CD4-positive, alpha-beta T cell treated with Interferon alpha-2 for 1 hour (primary cell): ENCODE measurements around the gene IL4.
A peak's percentile ranks its signal among the peaks of the same experiment; 100 is the strongest.

Experiments
- DNase-seq, 2 donors: peaks; one replicate each; pipeline ENCODE4 v3.0.0-alpha.2; 2020 to 2022

IL4 gene

GRCh38 chr5:132674671-132675506 is 1.1 kb downstream of the IL4 start:
- no peak for DNase-seq

GRCh38 chr5:132675936-132676689 is 2.3 kb downstream of the IL4 start:
- no peak for DNase-seq

DNA sequence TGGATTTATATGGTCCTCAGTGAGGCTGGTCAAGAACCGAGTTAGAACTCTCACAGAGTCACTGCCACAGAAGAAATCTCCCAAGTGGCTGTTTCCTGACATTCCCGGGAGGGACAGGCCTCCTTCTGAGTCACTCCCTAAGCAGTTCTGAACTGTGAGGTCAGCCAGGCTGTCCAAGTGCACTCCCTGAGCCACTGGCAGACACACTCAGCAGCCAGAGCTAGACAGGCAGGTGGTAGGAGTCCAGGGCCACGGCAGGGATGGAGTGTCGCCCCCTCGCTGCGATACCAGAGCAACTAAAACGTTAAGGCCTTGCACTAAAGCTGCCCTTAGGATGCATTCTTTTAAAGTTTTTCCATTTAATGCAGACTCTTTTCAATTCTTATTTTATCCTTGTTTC is 3.4 kb downstream of the IL4 start:
- no peak for DNase-seq

DNA sequence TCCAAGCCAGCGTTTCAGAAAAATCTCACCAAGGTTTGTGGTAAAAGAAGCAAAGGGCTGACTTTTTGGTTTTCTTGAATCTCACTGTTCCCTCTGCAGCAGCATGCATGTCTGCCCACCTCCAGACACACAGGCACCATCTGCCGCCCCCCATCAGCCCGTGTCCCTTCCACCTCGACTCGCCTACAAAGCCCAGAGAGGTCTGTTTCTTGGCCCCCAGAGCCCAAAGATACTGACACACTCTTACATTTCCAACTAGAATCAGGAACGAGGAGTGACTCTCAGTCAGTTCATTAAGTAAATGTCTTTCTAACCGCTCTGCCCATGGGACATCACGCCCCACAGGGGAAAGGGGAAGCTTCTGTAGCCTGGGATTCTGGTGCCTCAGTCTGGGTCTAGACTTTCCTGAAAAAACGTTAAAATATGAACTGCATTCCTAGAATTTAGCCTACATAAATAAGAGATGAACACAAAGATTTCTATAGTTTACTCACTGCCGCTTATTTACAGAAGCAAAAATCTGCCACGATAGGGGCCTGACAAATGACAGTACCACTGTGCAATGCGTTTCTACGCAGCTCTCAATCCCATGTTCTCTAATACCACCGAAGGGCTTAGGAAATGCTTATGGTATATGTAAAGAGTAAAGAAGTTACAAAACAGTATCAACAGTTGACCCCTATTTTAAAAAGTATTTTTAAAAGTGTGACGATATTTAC is 4.1 kb downstream of the IL4 start:
- no peak for DNase-seq

DNA sequence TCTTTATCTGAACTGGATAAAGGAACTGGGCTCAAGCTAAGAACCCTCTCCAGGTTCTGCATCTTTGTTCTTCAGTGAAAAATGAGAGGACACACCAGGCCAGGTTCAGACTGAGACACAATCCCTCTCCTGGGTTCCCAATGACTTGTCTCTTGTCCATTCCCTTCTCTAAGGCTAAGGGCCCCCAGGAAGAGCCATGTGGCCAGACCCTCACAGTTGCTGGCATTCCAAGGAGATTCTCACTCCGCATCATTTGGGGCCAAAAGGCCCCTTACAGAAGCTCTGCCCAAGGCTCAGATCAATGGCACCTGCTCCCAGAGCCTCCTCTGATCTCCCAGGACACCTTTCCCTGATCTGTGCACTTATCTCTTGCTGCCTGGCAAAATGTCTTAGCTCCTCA is 4.9 kb downstream of the IL4 start:
- no peak for DNase-seq

GRCh38 chr5:132679166-132679565 is 5.4 kb downstream of the IL4 start:
- DNase-seq = no peak

DNA sequence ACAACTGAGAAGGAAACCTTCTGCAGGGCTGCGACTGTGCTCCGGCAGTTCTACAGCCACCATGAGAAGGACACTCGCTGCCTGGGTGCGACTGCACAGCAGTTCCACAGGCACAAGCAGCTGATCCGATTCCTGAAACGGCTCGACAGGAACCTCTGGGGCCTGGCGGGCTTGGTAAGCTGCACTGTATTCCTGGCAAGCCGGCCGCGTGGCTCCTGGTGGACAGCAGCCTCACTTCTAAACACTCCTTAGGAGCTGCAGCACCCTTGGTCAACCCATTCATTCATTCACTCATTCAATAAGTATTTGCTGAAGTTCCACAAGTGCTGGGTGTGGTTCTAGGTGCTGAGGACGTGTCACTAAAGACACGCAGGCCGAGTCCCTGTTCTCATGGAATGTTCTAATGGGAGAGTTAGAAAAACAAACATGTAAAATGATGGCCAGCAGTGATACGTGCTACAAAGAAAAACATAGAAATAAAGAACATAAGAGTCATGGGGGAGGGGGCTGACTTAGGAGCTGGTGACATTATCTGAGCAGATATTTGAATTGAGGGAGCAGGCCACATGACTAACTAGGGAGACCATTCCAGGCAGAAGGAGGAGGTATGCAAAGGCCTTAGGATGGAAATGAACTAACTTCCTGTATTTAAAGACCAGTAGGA is 6.1 kb downstream of the IL4 start:
- DNase-seq = no peak

- DNase-seq = no peak
These were observed 7.1 kb downstream of the IL4 start for GRCh38 chr5:132680780-132681475.

DNA sequence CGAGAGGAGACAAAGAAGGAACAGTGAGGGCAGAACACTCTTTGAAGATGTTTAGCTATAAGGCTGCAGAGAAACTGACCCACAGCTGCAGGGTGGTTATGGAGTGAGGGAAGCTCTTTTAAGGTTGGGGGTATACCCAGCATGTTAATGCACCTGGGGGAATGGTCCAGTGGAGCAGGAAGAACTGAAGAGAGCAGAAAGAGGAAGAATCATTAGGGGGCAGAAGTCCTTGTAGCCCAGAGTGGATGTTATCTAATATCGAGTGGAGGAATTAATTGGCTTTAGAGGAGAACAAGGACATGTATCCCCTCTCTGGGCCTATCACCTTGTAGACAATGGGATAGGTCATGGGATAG is 7.7 kb downstream of the IL4 start:
- DNase-seq = no peak

- DNase-seq = no peak
These were observed 8.2 kb downstream of the IL4 start for GRCh38 chr5:132681983-132682382.

- no peak for DNase-seq
These were observed 10.7 kb downstream of the IL4 start for GRCh38 chr5:132684491-132684890.

DNA sequence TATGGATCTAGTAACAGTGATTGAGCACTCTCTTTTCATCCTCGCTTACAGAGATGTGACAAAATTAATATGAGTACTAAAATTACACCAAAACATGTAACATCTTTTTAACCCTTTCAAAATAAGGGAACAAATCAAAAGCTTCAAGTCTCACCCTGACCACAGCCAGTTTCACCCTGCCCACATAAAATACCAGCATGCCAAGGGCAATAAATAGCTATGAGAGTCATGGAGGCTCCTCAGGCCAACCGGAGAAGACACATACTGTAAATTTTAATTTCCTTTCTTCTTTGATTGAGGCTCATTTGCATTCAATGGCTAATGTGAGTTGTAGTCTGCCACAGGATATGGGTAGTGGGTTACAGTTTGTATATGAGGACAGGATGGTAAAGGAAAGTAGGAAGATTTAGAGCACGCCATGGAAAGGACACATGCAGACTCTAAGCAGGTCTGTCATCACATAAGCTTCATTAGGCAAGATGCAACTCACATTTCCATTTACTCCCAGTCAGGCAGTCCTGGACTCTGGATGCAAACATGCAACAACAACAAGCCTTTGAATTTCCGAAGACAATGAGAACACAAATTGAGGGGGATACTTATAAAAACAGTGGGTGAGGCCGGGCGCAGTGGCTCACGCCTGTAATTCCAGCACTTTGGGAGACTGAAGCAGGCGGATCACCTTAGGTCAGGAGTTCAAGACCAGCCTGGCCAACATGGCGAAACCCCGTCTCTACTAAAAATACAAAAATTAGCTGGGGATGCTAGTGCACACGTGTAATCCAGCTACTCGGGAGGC is 11.3 kb downstream of the IL4 start:
- DNase-seq = no peak

DNA sequence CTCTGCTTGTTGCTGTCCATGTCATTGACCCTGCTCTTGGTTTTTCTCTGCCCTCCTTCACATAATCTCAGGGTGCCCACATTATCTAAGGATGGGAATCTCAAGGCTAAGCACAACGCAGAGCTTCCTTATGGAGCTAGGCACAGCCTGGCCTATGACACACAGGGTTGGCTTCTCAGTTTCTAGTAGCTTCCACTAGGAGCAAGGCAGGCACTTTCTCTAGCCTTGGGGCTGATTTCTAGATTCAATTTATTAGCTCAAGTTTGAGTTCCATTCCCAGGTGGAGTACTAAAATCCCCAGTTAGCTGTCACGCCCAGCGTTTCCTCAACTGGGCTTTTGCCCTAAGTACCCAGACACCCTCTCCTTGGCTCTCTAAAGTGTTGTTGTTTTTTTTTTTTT is 12.4 kb downstream of the IL4 start:
- DNase-seq = no peak

- peak in 1 of 2 donors; percentile 46 for DNase-seq
These were observed 14.2 kb downstream of the IL4 start for GRCh38 chr5:132687995-132688394.

- DNase-seq = peak in 1 of 2 donors; percentile 55
These were observed 14.9 kb downstream of the IL4 start for GRCh38 chr5:132688536-132689339.

GRCh38 chr5:132689513-132689912 is 15.7 kb downstream of the IL4 start:
- DNase-seq = no peak

DNA sequence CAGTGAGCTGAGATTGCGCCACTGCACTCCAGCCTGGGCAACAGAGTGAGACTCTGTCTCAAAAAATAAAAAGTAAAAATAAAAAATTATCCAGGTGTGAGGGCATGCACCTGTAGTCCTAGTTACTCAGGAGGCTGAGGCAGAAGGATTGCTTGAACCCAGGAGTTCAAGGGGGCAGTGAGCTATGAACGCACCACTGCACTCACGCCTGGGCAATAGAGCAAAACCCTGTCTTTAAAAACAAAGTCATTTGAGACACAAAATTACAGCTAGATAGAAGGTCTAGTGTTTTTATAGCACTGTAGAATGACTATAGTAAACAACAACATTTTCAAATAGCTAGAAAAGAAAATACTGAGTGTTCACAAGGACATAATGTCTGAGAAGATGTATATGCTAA is 16.4 kb downstream of the IL4 start:
- DNase-seq = no peak

- DNase-seq = peak in 1 of 2 donors; percentile 12
These were observed 18.2 kb downstream of the IL4 start for GRCh38 chr5:132691755-132692631.

GRCh38 chr5:132692632-132692967 is 18.8 kb downstream of the IL4 start:
- no peak for DNase-seq

GRCh38 chr5:132695956-132696355 is 22.2 kb downstream of the IL4 start:
- DNase-seq = no peak
